ENCODE data around the gene ZACN.

The ZACN gene

DNA sequence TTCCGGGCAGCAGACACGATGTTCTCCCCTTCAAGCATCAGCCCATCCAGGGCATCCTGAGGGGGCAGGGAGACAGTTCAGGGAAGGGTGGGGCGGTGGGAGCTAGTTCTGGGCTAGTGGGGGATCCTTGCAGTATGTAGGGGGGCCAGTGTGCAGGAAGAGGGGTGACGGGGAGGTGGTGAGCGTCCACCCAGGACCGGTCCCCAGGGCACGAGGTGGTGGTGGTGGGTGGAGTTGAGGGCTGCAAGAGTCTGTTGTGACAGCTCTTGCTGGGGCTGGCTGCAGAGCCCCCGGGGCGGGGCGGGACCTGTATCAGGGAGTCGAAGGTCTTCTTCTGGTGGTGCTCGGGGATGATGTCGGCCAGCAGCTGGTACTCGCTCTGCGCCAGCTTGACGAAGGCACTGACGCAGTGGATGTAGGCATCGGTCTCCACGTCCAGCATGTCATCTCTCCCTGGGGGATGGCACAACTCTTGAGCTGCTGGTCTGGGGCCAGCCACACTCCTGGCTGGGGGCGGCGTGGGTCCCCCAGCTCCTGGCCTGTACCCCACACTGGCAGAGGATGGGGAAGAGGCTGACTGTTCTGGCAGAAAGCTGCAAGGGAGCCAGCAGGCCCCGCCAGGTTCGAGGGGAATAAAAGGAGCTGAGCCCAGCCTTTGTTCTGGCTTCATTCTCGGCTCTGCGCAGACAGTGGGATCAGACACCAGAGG lies 10.0 kb downstream of the ZACN start:
- Histone ChIP-seq H3F3A (ENCODE audit: control insufficient read depth, insufficient read depth) (no peaks in the 10 kb centered on the region), H3K27me3 (ENCODE audit: control insufficient read depth, low read length) (no peaks in the 10 kb centered on the region), H3K4me1 (ENCODE audit: control insufficient read depth, low read length) (no peaks in the 10 kb centered on the region), H3K27ac (ENCODE audit: low read depth, low read length) (no peak overlapping the region), H3K9me3 (ENCODE audit: control insufficient read depth, insufficient read depth, low read length) (no peaks in the 10 kb centered on the region), H3K4me3 (ENCODE audit: low read length) (no peak overlapping the region), H3K4me2 (ENCODE audit: low read length) (no peak overlapping the region), H3K36me3 (ENCODE audit: control insufficient read depth, low read length) (peaks cover 48% of the 10 kb centered on the region), H3K9me2 (replicated peaks; ENCODE audit: control insufficient read depth, low read length) (no peaks in the 10 kb centered on the region), H3K79me2 (ENCODE audit: control insufficient read depth, low read length) (no peaks in the 10 kb centered on the region), H4K20me1 (ENCODE audit: control insufficient read depth, insufficient read depth, low read depth, low read length) (no peaks in the 10 kb centered on the region)
- no peak for TF ChIP-seq CTCF (IDR thresholded peaks at IDR 0.05; ENCODE audit: low read depth, low read length, poor library complexity, severe bottlenecking)
- no peak for TF ChIP-seq EZH2phosphoT487 (IDR thresholded peaks at IDR 0.05; ENCODE audit: borderline replicate concordance, low read length)

DNA sequence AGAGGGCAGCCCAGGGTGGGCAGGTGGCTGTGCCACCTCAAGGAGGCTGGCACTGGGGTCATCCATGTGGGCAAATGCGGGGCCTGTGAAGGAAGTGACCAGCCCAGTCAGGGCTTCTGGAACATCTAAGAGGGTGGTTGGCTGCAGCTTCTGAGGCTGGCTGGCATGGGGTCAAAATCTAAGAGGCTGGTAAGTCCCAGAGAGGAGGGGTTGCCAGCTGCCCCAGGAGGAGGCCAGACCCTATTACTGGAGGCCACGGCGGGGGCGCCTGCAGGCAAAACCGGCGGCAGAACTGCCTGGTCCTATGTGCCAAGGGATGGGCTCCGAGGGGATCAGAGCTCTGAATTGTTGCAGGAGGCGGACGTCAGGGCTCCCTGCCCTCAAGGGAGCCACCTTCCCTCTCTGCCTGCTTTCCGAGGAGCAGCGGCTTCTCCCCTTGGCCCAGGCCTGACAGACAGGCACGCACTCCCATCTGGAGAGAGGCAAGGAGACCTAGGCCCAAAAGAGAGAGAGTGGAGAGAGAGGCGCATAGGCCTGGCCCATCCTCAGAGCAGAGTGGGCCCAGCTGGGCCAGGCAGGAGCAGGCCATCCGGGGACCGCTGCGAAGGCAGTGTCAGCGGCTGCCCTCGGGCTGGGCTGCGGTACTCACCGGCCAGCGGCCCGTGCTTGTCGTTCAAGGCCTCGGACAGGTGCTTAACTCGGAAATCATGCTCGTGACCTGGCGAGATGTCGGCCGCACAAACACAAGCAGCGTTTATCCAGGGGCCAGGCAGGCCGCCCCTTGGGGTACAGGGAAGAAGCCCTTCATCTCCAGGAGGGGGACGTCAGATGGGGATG lies 10.9 kb downstream of the ZACN start:
- no peak for TF ChIP-seq CTCF (IDR thresholded peaks at IDR 0.05; ENCODE audit: low read depth, low read length, poor library complexity, severe bottlenecking)
- TF ChIP-seq EZH2phosphoT487 (IDR thresholded peaks at IDR 0.05; ENCODE audit: borderline replicate concordance, low read length), result no peak
- Histone ChIP-seq H3K9me3 (ENCODE audit: control insufficient read depth, insufficient read depth, low read length) (no peaks in the 10 kb centered on the region), H3K79me2 (ENCODE audit: control insufficient read depth, low read length) (no peaks in the 10 kb centered on the region), H3K4me2 (ENCODE audit: low read length) (no peak overlapping the region), H3K36me3 (ENCODE audit: control insufficient read depth, low read length) (peaks cover 45% of the 10 kb centered on the region), H3K9me2 (replicated peaks; ENCODE audit: control insufficient read depth, low read length) (no peaks in the 10 kb centered on the region), H3K27ac (ENCODE audit: low read depth, low read length) (no peak overlapping the region), H4K20me1 (ENCODE audit: control insufficient read depth, insufficient read depth, low read depth, low read length) (no peaks in the 10 kb centered on the region), H3K4me3 (ENCODE audit: low read length) (no peak overlapping the region), H3K27me3 (ENCODE audit: control insufficient read depth, low read length) (no peaks in the 10 kb centered on the region), H3F3A (ENCODE audit: control insufficient read depth, insufficient read depth) (no peaks in the 10 kb centered on the region), H3K4me1 (ENCODE audit: control insufficient read depth, low read length) (no peaks in the 10 kb centered on the region)

DNA sequence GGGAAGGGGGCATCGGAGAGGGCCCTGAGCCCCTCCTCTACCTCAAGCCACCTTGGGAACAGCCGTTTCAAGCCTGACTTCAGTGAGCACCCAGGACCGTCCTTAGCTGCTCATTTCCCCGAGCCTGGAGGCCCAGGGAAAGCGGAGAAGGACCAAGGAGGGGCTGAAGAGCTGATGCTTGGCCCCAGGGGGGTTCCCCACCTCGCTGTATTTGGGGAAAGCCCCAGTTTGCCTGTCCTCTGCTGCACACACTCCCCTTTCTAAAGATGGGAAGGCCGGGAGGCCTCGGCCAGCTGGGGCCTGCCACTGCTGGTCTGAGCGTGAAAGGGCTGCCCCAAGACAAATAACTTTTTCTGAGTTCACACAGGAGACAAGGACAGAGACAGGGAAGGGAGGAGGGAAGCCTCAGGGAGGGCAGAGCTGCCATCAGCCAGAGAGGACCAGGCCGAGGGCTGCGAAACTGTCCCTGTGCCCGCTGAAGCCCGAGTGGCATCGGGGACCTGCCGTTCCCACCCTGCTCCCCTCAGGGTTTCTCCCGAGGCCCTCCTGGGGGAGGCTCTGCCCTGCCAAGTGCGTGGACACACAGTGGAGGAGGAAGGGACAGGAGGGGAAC lies 11.6 kb downstream of the ZACN start:
- H3F3A ChIP-seq (ENCODE audit: control insufficient read depth, insufficient read depth), result no peaks in the 10 kb centered on the region
- H3K4me2 ChIP-seq (ENCODE audit: low read length), result no peak overlapping the region
- TF ChIP-seq EZH2phosphoT487 (IDR thresholded peaks at IDR 0.05; ENCODE audit: borderline replicate concordance, low read length) (no peak), CTCF (IDR thresholded peaks at IDR 0.05; ENCODE audit: low read depth, low read length, poor library complexity, severe bottlenecking) (no peak)
- H3K9me3 ChIP-seq (ENCODE audit: control insufficient read depth, insufficient read depth, low read length), result no peaks in the 10 kb centered on the region
- H3K79me2 ChIP-seq (ENCODE audit: control insufficient read depth, low read length), result no peaks in the 10 kb centered on the region
- no peaks in the 10 kb centered on the region for H3K27me3 ChIP-seq (ENCODE audit: control insufficient read depth, low read length)
- no peaks in the 10 kb centered on the region for H3K4me1 ChIP-seq (ENCODE audit: control insufficient read depth, low read length)
- no peaks in the 10 kb centered on the region for H4K20me1 ChIP-seq (ENCODE audit: control insufficient read depth, insufficient read depth, low read depth, low read length)
- no peak overlapping the region for H3K4me3 ChIP-seq (ENCODE audit: low read length)
- H3K27ac ChIP-seq (ENCODE audit: low read depth, low read length), result no peak overlapping the region
- H3K36me3 ChIP-seq (ENCODE audit: control insufficient read depth, low read length), result peaks cover 40% of the 10 kb centered on the region
- no peaks in the 10 kb centered on the region for H3K9me2 ChIP-seq (replicated peaks; ENCODE audit: control insufficient read depth, low read length)

All from DOHH2 (cell line).